ENCODE results near the gene PIK3AP1. TPM values are rescaled to one million over a fixed set of nuclear protein-coding genes. Genes with fewer than 3 reads are reported as not detected.

Gene PIK3AP1
- total and polyA plus RNA-seq, 2 of the 8 experiments (the other 6 are each of a cell fraction or from before 2014, with no cell fraction given): 1.9 to 4.5 TPM

- H3K56ac ChIP-seq (replicated peaks; ENCODE audit: insufficient read length, low read depth, low read length): no peak overlapping the region
- H3K4me2 ChIP-seq (ENCODE audit: insufficient read depth in 1 of 2, low read depth in 2 of 2, low read length in 2 of 2): no peak overlapping the region
- H2AFZ ChIP-seq (ENCODE audit: low read length): no peak overlapping the region
- H3K4me3 ChIP-seq (ENCODE audit: extremely low read depth in 1 of 4, insufficient read depth in 2 of 4, low read depth in 3 of 4, low read length in 4 of 4): no peak overlapping the region
- no peak overlapping the region for H3K18ac ChIP-seq (ENCODE audit: extremely low read depth, low read length)
- no peaks in the 10 kb centered on the region for H3K36me3 ChIP-seq (ENCODE audit: control insufficient read depth in 2 of 4, insufficient read depth in 4 of 4, low read length in 3 of 4)
- no peak overlapping the region for H2BK120ac ChIP-seq (replicated peaks; ENCODE audit: low read depth, low read length)
- FAIRE-seq: no peak
- no peaks in the 10 kb centered on the region for H3K4me1 ChIP-seq (replicated peaks in 1 of 4; ENCODE audit: control insufficient read depth in 3 of 4, insufficient read depth in 4 of 4, low read length in 3 of 4)
- H3K9ac ChIP-seq (replicated peaks in 1 of 4; ENCODE audit: extremely low read depth in 1 of 4, low read depth in 3 of 4, low read length in 3 of 4): no peak overlapping the region
- no peaks in the 10 kb centered on the region for H3K27me3 ChIP-seq (replicated peaks in 1 of 4; ENCODE audit: control insufficient read depth in 3 of 4, extremely low read depth in 1 of 4, insufficient read depth in 3 of 4, low read length in 3 of 4)
- no peak for DNase-seq (ENCODE audit: low read depth in 1 of 2, low spot score in 2 of 2)
- H3K27ac ChIP-seq (ENCODE audit: low read depth, low read length): no peak overlapping the region
- H3K79me1 ChIP-seq (ENCODE audit: low read depth, low read length): no peaks in the 10 kb centered on the region
- H2BK20ac ChIP-seq (ENCODE audit: low read length): no peak overlapping the region
- H4K20me1 ChIP-seq (replicated peaks in 1 of 2; ENCODE audit: control insufficient read depth in 1 of 2, insufficient read depth in 2 of 2, low read length in 2 of 2): no peaks in the 10 kb centered on the region
- H3K23ac ChIP-seq (ENCODE audit: insufficient read length): no peak overlapping the region
- TF ChIP-seq PHF8 (conservative IDR thresholded peaks at IDR 0.05; ENCODE audit: low read depth, low read length): no peak
- TF ChIP-seq ZNF274 (IDR thresholded peaks at IDR 0.05; ENCODE audit: borderline replicate concordance, extremely low read depth, low read length): no peak
- TF ChIP-seq HDAC6 (IDR thresholded peaks at IDR 0.05; ENCODE audit: low read depth, low read length): no peak
- no peak for TF ChIP-seq SIRT6 (IDR thresholded peaks at IDR 0.05; ENCODE audit: low read length)
- TF ChIP-seq TAF7 (optimal IDR thresholded peaks at IDR 0.05; ENCODE audit: borderline replicate concordance, low read depth, low read length): no peak
- TF ChIP-seq CHD1 (IDR thresholded peaks at IDR 0.05; ENCODE audit: low read depth, low read length): no peak
- no peak for TF ChIP-seq GABPA (IDR thresholded peaks at IDR 0.05; ENCODE audit: borderline replicate concordance, insufficient read depth, low read length)
- TF ChIP-seq RAD21 (IDR thresholded peaks at IDR 0.05 in 1 of 2, conservative IDR thresholded peaks at IDR 0.05 in 1 of 2; ENCODE audit: low read depth in 2 of 2, low read length in 2 of 2): no peak
- no peak for TF ChIP-seq EP300 (IDR thresholded peaks at IDR 0.05; ENCODE audit: borderline replicate concordance in 1 of 2, low read depth in 2 of 2, low read length in 2 of 2)
- TF ChIP-seq CREB1 (IDR thresholded peaks at IDR 0.05): no peak
- WGBS, 2 experiments (ENCODE audit: extremely low coverage in 1 of 2, insufficient coverage in 1 of 2, insufficient read length in 1 of 2, insufficient replicate concordance in 2 of 2, low coverage in 1 of 2, low lambda C conversion rate in 2 of 2, missing lambda C conversion rate in 1 of 2): 100% methylated on average over 4 of the region's 4 CpGs; no CpG with 5 or more reads in 1 of the 2 experiments
- POLR2A ChIA-PET (ENCODE audit: partially characterized antibody): no interaction called here
- no peak overlapping the region for H4K8ac ChIP-seq (ENCODE audit: extremely low read depth, insufficient read depth, low read length)
- no peak overlapping the region for H2BK15ac ChIP-seq (ENCODE audit: low read length)
- H3K79me2 ChIP-seq (ENCODE audit: control insufficient read depth in 1 of 2, insufficient read depth in 2 of 2, low read length in 2 of 2): no peaks in the 10 kb centered on the region
- no peak overlapping the region for H4K91ac ChIP-seq (replicated peaks; ENCODE audit: insufficient read length, low read length)
- H3K14ac ChIP-seq (ENCODE audit: insufficient read length): no peak overlapping the region
- CTCF ChIA-PET (ENCODE audit: partially characterized antibody): interaction anchor here (1.4 kb wide), 1 partner anchor 18 kb away, joined by 4 read pairs; no protein-coding TSS in a partner anchor
- no peak overlapping the region for H2AK5ac ChIP-seq (ENCODE audit: low read depth, low read length)
- H3K23me2 ChIP-seq (ENCODE audit: low read depth, low read length): no peaks in the 10 kb centered on the region
- H3K9me3 ChIP-seq (ENCODE audit: insufficient read depth in 2 of 2, low read depth in 1 of 2, low read length in 1 of 2): no peaks in the 10 kb centered on the region
- H2BK5ac ChIP-seq (ENCODE audit: low read depth, low read length): no peak overlapping the region
- no peak overlapping the region for H4K5ac ChIP-seq (ENCODE audit: insufficient read length, low read depth, low read length)
- H3K4ac ChIP-seq (replicated peaks; ENCODE audit: insufficient read length, low read depth, low read length): no peak overlapping the region
- no peak overlapping the region for H2BK12ac ChIP-seq (ENCODE audit: low read depth, low read length)
These were observed 32.1 kb upstream of the PIK3AP1 start for GRCh38 chr10:96752375-96752774.

Measured in H1 (cell line).